A549 (cell line): ENCODE data around the gene KLK10. TPM values are rescaled to one million over a fixed set of nuclear protein-coding genes. Genes with fewer than 3 reads are reported as not detected.

Source experiments
- ATAC-seq, 2 experiments: fragments of 200-7000 bp in 1 of 2; fragments of >200 bp in 1 of 2; cut with Nextera tagmentation in 1 of 2; cut with Tn5 transposase in 1 of 2; 3 replicates each; pipeline versions ENCODE4 v1.8.0 to v1.9.1; 2018 to 2020; ENCODE audit warnings: mild to moderate bottlenecking in 1 of 2, moderate library complexity in 1 of 2
- CTCF ChIA-PET: fragments of 300-600 bp; sonication (Branson Sonifier 250); formaldehyde crosslinking; extraction: SDS; loops from one replicate; lab custom pipeline; 2021; ENCODE audit warnings: antibody characterized with exemption, inconsistent platforms; lab: Yijun Ruan, JAX
- POLR2A ChIA-PET: fragments of 350-600 bp; formaldehyde crosslinking; extraction: SDS; loops from one replicate; lab custom pipeline; 2021; ENCODE audit warnings: antibody characterized with exemption, inconsistent platforms; lab: Yijun Ruan, JAX
- DNase-seq, 2 experiments: peaks; one replicate each; pipeline versions ENCODE4 v3.0.0 to v3.0.0-alpha.2; 2011 to 2016; ENCODE audit warnings: low read depth in 1 of 2, low spot score in 1 of 2
- FAIRE-seq: peaks from 2 replicates; lab custom pipeline; 2011; peaks lifted over from hg19 to GRCh38; lab: Jason Lieb, UNC
- H3K27ac ChIP-seq, 2 experiments: fragments of >200 bp; sonication (Bioruptor Twin); formaldehyde crosslinking; 3 replicates each; pipeline ENCODE4 v1.5.1; 2016 to 2017
- H3K4me1 ChIP-seq: fragments of >200 bp; sonication (Bioruptor Twin); formaldehyde crosslinking; 3 replicates; pipeline ENCODE4 v1.6.1; 2016
- H3K4me2 ChIP-seq: fragments of >200 bp; sonication (Bioruptor Twin); formaldehyde crosslinking; 3 replicates; pipeline ENCODE4 v1.6.1; 2016
- H3K4me3 ChIP-seq: fragments of >200 bp; sonication (Bioruptor Twin); formaldehyde crosslinking; 3 replicates; pipeline ENCODE4 v1.5.1; 2016
- H3K9me3 ChIP-seq: fragments of >200 bp; sonication (Bioruptor Twin); formaldehyde crosslinking; 3 replicates; pipeline ENCODE4 v1.6.1; 2016
- CBX2 ChIP-seq: fragments of 200-600 bp; sonication (generic); IDR thresholded peaks from 2 replicates; pipeline ENCODE4 v1.6.1; 2016; ENCODE audit warnings: low read depth, mild to moderate bottlenecking, borderline replicate concordance
- CEBPB ChIP-seq, 2 experiments: fragments of >200 bp in 1 of 2; sonication (Bioruptor Twin) in 1 of 2; formaldehyde crosslinking in 1 of 2; IDR thresholded peaks; 2 replicates each; pipeline ENCODE4 v1.6.1; 2012 to 2016
- ESRRA ChIP-seq: fragments of 150-350 bp; IDR thresholded peaks from 2 replicates; pipeline ENCODE4 v1.6.1; 2014; ENCODE audit warnings: mild to moderate bottlenecking, low read length, borderline replicate concordance
- FOSL2 ChIP-seq, 2 experiments: fragments of 450-650 bp in 1 of 2; fragments of >200 bp in 1 of 2; sonication (Bioruptor Twin) in 1 of 2; formaldehyde crosslinking; IDR thresholded peaks; 2 replicates each; pipeline versions ENCODE4 v1.5.0 to v1.6.1; 2016 to 2020; ENCODE audit warnings: mild to moderate bottlenecking in 1 of 2, moderate library complexity in 1 of 2
- JUN ChIP-seq, 2 experiments: fragments of >200 bp; sonication (Bioruptor Twin); formaldehyde crosslinking; IDR thresholded peaks; 2 replicates in 1 of 2; 3 replicates in 1 of 2; pipeline ENCODE4 v1.6.1; 2016 to 2017
- JUNB ChIP-seq: fragments of >200 bp; sonication (Bioruptor Twin); formaldehyde crosslinking; IDR thresholded peaks from 2 replicates; pipeline ENCODE4 v1.6.1; 2016
- NPAS2 ChIP-seq: fragments of 250-450 bp; sonication (Bioruptor Pico); IDR thresholded peaks from 2 replicates; pipeline ENCODE4 v1.8.0; 2022; ENCODE audit warnings: mild to moderate bottlenecking, moderate library complexity, borderline replicate concordance
- PBX3 ChIP-seq: IDR thresholded peaks from 2 replicates; pipeline ENCODE4 v1.6.1; 2012
- POLR2AphosphoS2 ChIP-seq: conservative IDR thresholded peaks from 2 replicates; pipeline ENCODE4 v1.6.1; 2012; ENCODE audit warnings: low read length, improper control_type of control experiment, inconsistent platforms
- RCOR1 ChIP-seq: fragments of 150-350 bp; IDR thresholded peaks from 2 replicates; pipeline ENCODE4 v1.6.1; 2014; ENCODE audit warnings: antibody characterized with exemption, low read length, low read depth
- SREBF2 ChIP-seq: fragments of 450-650 bp; IDR thresholded peaks from 2 replicates; pipeline ENCODE4 v1.6.1; 2014; ENCODE audit warnings: mild to moderate bottlenecking, moderate library complexity
- USF2 ChIP-seq: fragments of 450-650 bp; IDR thresholded peaks from 2 replicates; pipeline ENCODE4 v1.6.1; 2014; ENCODE audit warnings: antibody characterized with exemption
- ZC3H11A ChIP-seq: fragments of 450-650 bp; IDR thresholded peaks from 2 replicates; pipeline ENCODE4 v1.6.1; 2014; ENCODE audit warnings: antibody characterized with exemption, mild to moderate bottlenecking
- WGBS: methylation state at CpG from one replicate; pipeline ENCODE4 v1.1.6; 2017; ENCODE audit errors: missing lambda C conversion rate; 5-methylcytosine and 5-hydroxymethylcytosine counted together
- polyA plus RNA-seq, 4 experiments: library from polyadenylated mRNA; depleted of rRNA in 3 of 4; stranded (reverse); fragments of >200 nt; fragmentation: RNase III in 1 of 4; extraction: RNeasy Plus Mini Kit Qiagen cat#74134 plus additional on column Dnase treatment in 1 of 4; gene quantifications; 2 replicates in 3 of 4; 3 replicates in 1 of 4; pipeline ENCODE4 v1.2.3, GENCODE V29; 2011 to 2017
- TF ChIP-seq, protein P1 (sequence below): fragments of 150-350 bp; IDR thresholded peaks from 2 replicates; pipeline ENCODE4 v1.6.1; 2014; ENCODE audit warnings: low read depth, mild to moderate bottlenecking, low read length
- TF ChIP-seq, protein P2 (sequence below): fragments of >200 bp; sonication (Bioruptor Twin); formaldehyde crosslinking; IDR thresholded peaks from 2 replicates; pipeline ENCODE4 v1.6.1; 2016

KLK10 gene
- polyA plus RNA-seq, 2 of the 4 experiments (the other 2 are of a cell fraction) = 0.18 TPM; not detected in 1

- ChIA-PET POLR2A (no interaction called here), CTCF (interaction anchor here (0.6 to 1.5 kb wide), 3 partner anchors 9 to 283 kb away, joined by 3 to 8 read pairs (median 3); no protein-coding TSS in a partner anchor)
- TF ChIP-seq, protein P1, sequence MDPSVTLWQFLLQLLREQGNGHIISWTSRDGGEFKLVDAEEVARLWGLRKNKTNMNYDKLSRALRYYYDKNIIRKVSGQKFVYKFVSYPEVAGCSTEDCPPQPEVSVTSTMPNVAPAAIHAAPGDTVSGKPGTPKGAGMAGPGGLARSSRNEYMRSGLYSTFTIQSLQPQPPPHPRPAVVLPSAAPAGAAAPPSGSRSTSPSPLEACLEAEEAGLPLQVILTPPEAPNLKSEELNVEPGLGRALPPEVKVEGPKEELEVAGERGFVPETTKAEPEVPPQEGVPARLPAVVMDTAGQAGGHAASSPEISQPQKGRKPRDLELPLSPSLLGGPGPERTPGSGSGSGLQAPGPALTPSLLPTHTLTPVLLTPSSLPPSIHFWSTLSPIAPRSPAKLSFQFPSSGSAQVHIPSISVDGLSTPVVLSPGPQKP = no peak
- TF ChIP-seq ESRRA = no peak
- TF ChIP-seq, protein P2, sequence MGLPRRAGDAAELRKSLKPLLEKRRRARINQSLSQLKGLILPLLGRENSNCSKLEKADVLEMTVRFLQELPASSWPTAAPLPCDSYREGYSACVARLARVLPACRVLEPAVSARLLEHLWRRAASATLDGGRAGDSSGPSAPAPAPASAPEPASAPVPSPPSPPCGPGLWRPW = no peak
- TF ChIP-seq FOSL2 (IDR thresholded peaks at IDR 0.05) = no peak
- no peak for TF ChIP-seq FOSL2 (CRISPR knock-in tag; IDR thresholded peaks at IDR 0.05)
- TF ChIP-seq ZC3H11A = no peak
- no peak for TF ChIP-seq JUN (IDR thresholded peaks at IDR 0.05)
- no peak for TF ChIP-seq USF2
- no peak for TF ChIP-seq NPAS2
- no peak for TF ChIP-seq CBX2
- TF ChIP-seq JUNB = no peak
- Histone ChIP-seq H3K4me3 (no peak overlapping the region), H3K9me3 (no peaks in the 10 kb centered on the region), H3K4me2 (no peak overlapping the region), H3K4me1 (no peaks in the 10 kb centered on the region), H3K27ac (no peak overlapping the region)
- no peak for ATAC-seq
- no peak for FAIRE-seq
- no peak for DNase-seq
- WGBS = 51% methylated on average over 16 of the region's 18 CpGs
Observed at GRCh38 chr19:51025809-51026553, 6.5 kb upstream of the KLK10 start.

DNA sequence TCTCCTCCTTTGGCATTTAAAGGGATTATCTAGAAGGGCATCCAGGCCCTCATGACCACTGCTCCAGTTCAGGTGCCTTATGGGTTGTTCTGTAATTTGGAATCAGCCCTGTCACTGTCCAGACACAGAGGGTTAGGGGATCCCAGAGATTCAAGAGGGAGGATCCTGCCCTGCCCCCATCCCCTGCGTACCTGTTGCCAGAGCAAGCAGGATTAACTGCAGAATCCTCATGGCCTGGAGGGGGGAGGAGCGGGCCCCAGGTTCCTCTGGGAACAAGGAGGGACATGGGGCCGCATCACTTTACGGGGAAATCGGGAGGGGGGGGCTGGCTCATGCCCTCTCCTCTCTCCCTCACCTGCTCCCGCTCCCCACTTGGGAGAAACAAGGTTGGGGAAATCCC lies 5.9 kb upstream of the KLK10 start:
- no peak for TF ChIP-seq PBX3
- TF ChIP-seq, all 56 proteins: peak for 0
- FAIRE-seq (no peak), DNase-seq (no peak), ATAC-seq (no peak)
- no peak overlapping the region for H3K4me2 ChIP-seq
- H3K4me3 ChIP-seq = no peak overlapping the region
- no peaks in the 10 kb centered on the region for H3K4me1 ChIP-seq
- no peaks in the 10 kb centered on the region for H3K9me3 ChIP-seq
- H3K27ac ChIP-seq = no peak overlapping the region
- ChIA-PET POLR2A (no interaction called here), CTCF (interaction anchor here (0.7 to 2.1 kb wide), 3 partner anchors 8 to 283 kb away, joined by 3 to 8 read pairs (median 8); no protein-coding TSS in a partner anchor)
- WGBS = 65% methylated on average over 6 of the region's 6 CpGs

GRCh38 chr19:51024924-51025323 lies 5.4 kb upstream of the KLK10 start:
- no peak overlapping the region for H3K4me2 ChIP-seq
- no peak for FAIRE-seq
- H3K4me1 ChIP-seq = no peaks in the 10 kb centered on the region
- H3K27ac ChIP-seq = no peak overlapping the region
- ChIA-PET CTCF (interaction anchor here (0.7 to 2.1 kb wide), 3 partner anchors 8 to 284 kb away, joined by 3 to 8 read pairs (median 8); no protein-coding TSS in a partner anchor), POLR2A (no interaction called here)
- H3K9me3 ChIP-seq = no peaks in the 10 kb centered on the region
- no peak overlapping the region for H3K4me3 ChIP-seq
- TF ChIP-seq POLR2AphosphoS2 (no peak), RCOR1 (no peak), SREBF2 (no peak), CEBPB (IDR thresholded peaks at IDR 0.05) (no peak), USF2 (no peak)
- no peak for ATAC-seq
- WGBS = 16% methylated on average over 5 of the region's 5 CpGs
- no peak for DNase-seq
